Mesothelial cell of epicardium (in vitro differentiated cells): Measurements from ENCODE around the gene PRSS21. TPM values are rescaled to one million over a fixed set of nuclear protein-coding genes. Genes with fewer than 3 reads are reported as not detected.

Experiments
- DNase-seq, 2 experiments: peaks; one replicate each; pipeline ENCODE4 v3.0.0; 2021; ENCODE audit warnings: low spot score in 2 of 2; ENCODE audit not compliant: unreplicated experiment in 2 of 2
- H3K27ac Mint-ChIP-seq: 2 replicates; pipeline ENCODE4 v1.8.0; 2021; ENCODE audit warnings: mixed read lengths
- H3K27me3 Mint-ChIP-seq: 2 replicates; pipeline ENCODE4 v1.8.0; 2021; ENCODE audit warnings: low read depth, mixed read lengths
- H3K36me3 Mint-ChIP-seq: 2 replicates; pipeline ENCODE4 v1.8.0; 2021; ENCODE audit warnings: mixed read lengths
- H3K4me1 Mint-ChIP-seq: 2 replicates; pipeline ENCODE4 v1.8.0; 2021; ENCODE audit warnings: mixed read lengths
- H3K4me3 Mint-ChIP-seq: 2 replicates; pipeline ENCODE4 v1.8.0; 2021; ENCODE audit warnings: mild to moderate bottlenecking, moderate library complexity, mixed read lengths
- H3K9me3 Mint-ChIP-seq: 2 replicates; pipeline ENCODE4 v1.8.0; 2021; ENCODE audit warnings: mixed read lengths
- CTCF ChIP-seq: fragments of 200-600 bp; sonication (generic); IDR thresholded peaks from one replicate; pipeline ENCODE4 v1.5.0; 2021; ENCODE audit warnings: antibody characterized with exemption; ENCODE audit not compliant: unreplicated experiment
- total RNA-seq: library from RNA; stranded (reverse); gene quantifications from 3 replicates; pipeline ENCODE4 v1.2.1, GENCODE V29; 2021

Gene PRSS21
- total RNA-seq, 1 donor from 2014 or later = not detected

- Mint-ChIP-seq H3K36me3 (peaks cover 2% of the 10 kb centered on the region), H3K27me3 (peaks cover 31% of the 10 kb centered on the region), H3K27ac (no peak overlapping the region), H3K4me1 (peaks cover 5% of the 10 kb centered on the region), H3K9me3 (peaks cover 5% of the 10 kb centered on the region), H3K4me3 (no peak overlapping the region)
- no peak for DNase-seq
- no peak for TF ChIP-seq CTCF
Observed at GRCh38 chr16:2859686-2860265, 42.7 kb downstream of the PRSS21 start.

- H3K27ac Mint-ChIP-seq = no peak overlapping the region
- no peak overlapping the region for H3K4me3 Mint-ChIP-seq
- peaks cover 5% of the 10 kb centered on the region for H3K4me1 Mint-ChIP-seq
- no peaks in the 10 kb centered on the region for H3K36me3 Mint-ChIP-seq
- peaks cover 5% of the 10 kb centered on the region for H3K9me3 Mint-ChIP-seq
- DNase-seq = no peak
- H3K27me3 Mint-ChIP-seq = peaks cover 42% of the 10 kb centered on the region
- no peak for TF ChIP-seq CTCF
Observed at GRCh38 chr16:2860826-2861567, 44.0 kb downstream of the PRSS21 start.

- peaks cover 5% of the 10 kb centered on the region for H3K9me3 Mint-ChIP-seq
- DNase-seq = no peak
- peaks cover 50% of the 10 kb centered on the region for H3K27me3 Mint-ChIP-seq
- peaks cover 6% of the 10 kb centered on the region for H3K4me1 Mint-ChIP-seq
- no peaks in the 10 kb centered on the region for H3K36me3 Mint-ChIP-seq
- H3K4me3 Mint-ChIP-seq = no peak overlapping the region
- H3K27ac Mint-ChIP-seq = no peak overlapping the region
- TF ChIP-seq CTCF = no peak
Observed at GRCh38 chr16:2865651-2866050, 48.6 kb downstream of the PRSS21 start.

- Mint-ChIP-seq H3K27me3 (peaks cover 52% of the 10 kb centered on the region), H3K9me3 (peaks cover under 1% of the 10 kb centered on the region), H3K27ac (no peak overlapping the region), H3K36me3 (no peaks in the 10 kb centered on the region), H3K4me3 (no peak overlapping the region), H3K4me1 (peaks cover 6% of the 10 kb centered on the region)
- no peak for TF ChIP-seq CTCF
- no peak for DNase-seq
Observed at GRCh38 chr16:2866431-2866830, 49.4 kb downstream of the PRSS21 start.

GRCh38 chr16:2867661-2867986, 50.6 kb downstream of the PRSS21 start:
- Mint-ChIP-seq H3K4me1 (peaks cover 6% of the 10 kb centered on the region), H3K27me3 (peaks cover 53% of the 10 kb centered on the region), H3K36me3 (no peaks in the 10 kb centered on the region), H3K27ac (no peak overlapping the region), H3K9me3 (no peaks in the 10 kb centered on the region), H3K4me3 (peak overlapping the region; percentile 79)
- no peak for DNase-seq
- no peak for TF ChIP-seq CTCF
